H1 (cell line): Measurements from ENCODE around the gene PIK3C2G.

Source experiments
- CBX8 ChIP-seq: fragments of 300-800, 300-1000 bp; sonication (generic); IDR thresholded peaks from 2 replicates; pipeline ENCODE4 v1.7.1; 2016; ENCODE audit warnings: low read depth, low read length, borderline replicate concordance
- EGR1 ChIP-seq: IDR thresholded peaks from 2 replicates; pipeline ENCODE4 v1.6.1; 2011; ENCODE audit warnings: low read depth, low read length, borderline replicate concordance
- EP300 ChIP-seq, 2 experiments: IDR thresholded peaks; 1 replicate in 1 of 2; 2 replicates in 1 of 2; pipeline ENCODE4 v1.6.1; 2011 to 2012; ENCODE audit warnings: low read depth in 2 of 2, low read length in 2 of 2, mild to moderate bottlenecking in 2 of 2, borderline replicate concordance in 1 of 2, inconsistent platforms in 1 of 2, moderate library complexity in 1 of 2
- HDAC6 ChIP-seq: IDR thresholded peaks from one replicate; pipeline ENCODE4 v1.7.1; 2012; ENCODE audit warnings: low read depth, mild to moderate bottlenecking, inconsistent platforms, low read length, moderate library complexity
- POLR2AphosphoS5 ChIP-seq: IDR thresholded peaks from 2 replicates; pipeline ENCODE4 v1.6.1; 2011; ENCODE audit warnings: low read depth, low read length
- RAD21 ChIP-seq, 2 experiments: IDR thresholded peaks in 1 of 2; conservative IDR thresholded peaks in 1 of 2; 2 replicates each; pipeline ENCODE4 v1.6.1; 2011; ENCODE audit warnings: low read depth in 2 of 2, low read length in 2 of 2, improper control_type of control experiment in 1 of 2, inconsistent platforms in 1 of 2, mild to moderate bottlenecking in 1 of 2, moderate library complexity in 1 of 2
- SAP30 ChIP-seq: fragments of 300-600 bp; sonication (generic); IDR thresholded peaks from 2 replicates; pipeline ENCODE4 v1.7.1; 2012; ENCODE audit warnings: low read length, moderate library complexity, mild to moderate bottlenecking, inconsistent platforms; ENCODE audit not compliant: insufficient read depth, insufficient replicate concordance
- TCF12 ChIP-seq: IDR thresholded peaks from 2 replicates; pipeline ENCODE4 v1.6.1; 2011; ENCODE audit warnings: low read depth, mild to moderate bottlenecking, low read length
- TEAD4 ChIP-seq: IDR thresholded peaks from 2 replicates; pipeline ENCODE4 v1.6.1; 2012; ENCODE audit warnings: low read depth, low read length, inconsistent platforms, mixed read lengths
- TF ChIP-seq, protein P1 (sequence below), 3 experiments: IDR thresholded peaks; 1 replicate in 2 of 3; 2 replicates in 1 of 3; pipeline versions ENCODE4 v1.5.1 to v1.6.1; 2011; ENCODE audit warnings: low read length in 3 of 3, mild to moderate bottlenecking in 3 of 3, inconsistent platforms in 2 of 3, low read depth in 1 of 3, moderate library complexity in 1 of 3; ENCODE audit not compliant: insufficient read depth in 1 of 3; ENCODE audit errors: control extremely low read depth in 1 of 3
- TF ChIP-seq, protein P2 (sequence below): IDR thresholded peaks from 2 replicates; pipeline ENCODE4 v1.6.1; 2012; ENCODE audit warnings: inconsistent platforms
- TF ChIP-seq, protein P3 (sequence below): fragments of 300-600 bp; sonication (generic); IDR thresholded peaks from 2 replicates; pipeline ENCODE4 v1.7.1; 2012; ENCODE audit warnings: low read length, moderate library complexity, mild to moderate bottlenecking, inconsistent platforms; ENCODE audit not compliant: insufficient replicate concordance

DNA sequence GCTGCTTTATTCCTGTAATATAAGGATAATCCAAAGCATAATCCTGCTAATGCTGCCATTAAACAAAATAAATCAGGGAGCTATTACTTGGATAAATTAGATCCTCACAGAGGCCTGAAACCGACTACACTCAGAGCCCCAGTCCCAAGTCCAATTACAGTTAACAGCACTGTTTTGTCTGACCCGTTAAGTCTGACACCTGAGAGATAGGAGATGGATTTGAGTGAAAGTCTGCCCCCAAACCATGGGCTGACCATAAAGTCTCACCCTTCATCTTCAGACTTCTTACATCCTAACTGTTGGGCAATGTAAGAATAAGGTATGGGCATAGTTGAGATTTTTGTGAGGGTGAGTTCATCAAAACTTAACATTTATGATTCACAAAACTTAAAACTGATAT lies 294.8 kb downstream of the PIK3C2G start:
- TF ChIP-seq, protein P1, sequence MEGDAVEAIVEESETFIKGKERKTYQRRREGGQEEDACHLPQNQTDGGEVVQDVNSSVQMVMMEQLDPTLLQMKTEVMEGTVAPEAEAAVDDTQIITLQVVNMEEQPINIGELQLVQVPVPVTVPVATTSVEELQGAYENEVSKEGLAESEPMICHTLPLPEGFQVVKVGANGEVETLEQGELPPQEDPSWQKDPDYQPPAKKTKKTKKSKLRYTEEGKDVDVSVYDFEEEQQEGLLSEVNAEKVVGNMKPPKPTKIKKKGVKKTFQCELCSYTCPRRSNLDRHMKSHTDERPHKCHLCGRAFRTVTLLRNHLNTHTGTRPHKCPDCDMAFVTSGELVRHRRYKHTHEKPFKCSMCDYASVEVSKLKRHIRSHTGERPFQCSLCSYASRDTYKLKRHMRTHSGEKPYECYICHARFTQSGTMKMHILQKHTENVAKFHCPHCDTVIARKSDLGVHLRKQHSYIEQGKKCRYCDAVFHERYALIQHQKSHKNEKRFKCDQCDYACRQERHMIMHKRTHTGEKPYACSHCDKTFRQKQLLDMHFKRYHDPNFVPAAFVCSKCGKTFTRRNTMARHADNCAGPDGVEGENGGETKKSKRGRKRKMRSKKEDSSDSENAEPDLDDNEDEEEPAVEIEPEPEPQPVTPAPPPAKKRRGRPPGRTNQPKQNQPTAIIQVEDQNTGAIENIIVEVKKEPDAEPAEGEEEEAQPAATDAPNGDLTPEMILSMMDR (IDR thresholded peaks at IDR 0.05; ENCODE audit: control extremely low read depth in 1 of 3, insufficient read depth in 1 of 3, low read depth in 1 of 3, low read length in 3 of 3) = no peak
- TF ChIP-seq TEAD4 = no peak
- no peak for TF ChIP-seq POLR2AphosphoS5
- TF ChIP-seq EP300 (IDR thresholded peaks at IDR 0.05; ENCODE audit: borderline replicate concordance in 1 of 2, low read depth in 2 of 2, low read length in 2 of 2) = no peak
- no peak for TF ChIP-seq TCF12
- no peak for TF ChIP-seq SAP30
- TF ChIP-seq, protein P2, sequence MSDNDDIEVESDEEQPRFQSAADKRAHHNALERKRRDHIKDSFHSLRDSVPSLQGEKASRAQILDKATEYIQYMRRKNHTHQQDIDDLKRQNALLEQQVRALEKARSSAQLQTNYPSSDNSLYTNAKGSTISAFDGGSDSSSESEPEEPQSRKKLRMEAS = no peak
- TF ChIP-seq EGR1 = no peak
- no peak for TF ChIP-seq CBX8
- TF ChIP-seq RAD21 (IDR thresholded peaks at IDR 0.05 in 1 of 2, conservative IDR thresholded peaks at IDR 0.05 in 1 of 2; ENCODE audit: low read depth in 2 of 2, low read length in 2 of 2) = no peak
- TF ChIP-seq, protein P3, sequence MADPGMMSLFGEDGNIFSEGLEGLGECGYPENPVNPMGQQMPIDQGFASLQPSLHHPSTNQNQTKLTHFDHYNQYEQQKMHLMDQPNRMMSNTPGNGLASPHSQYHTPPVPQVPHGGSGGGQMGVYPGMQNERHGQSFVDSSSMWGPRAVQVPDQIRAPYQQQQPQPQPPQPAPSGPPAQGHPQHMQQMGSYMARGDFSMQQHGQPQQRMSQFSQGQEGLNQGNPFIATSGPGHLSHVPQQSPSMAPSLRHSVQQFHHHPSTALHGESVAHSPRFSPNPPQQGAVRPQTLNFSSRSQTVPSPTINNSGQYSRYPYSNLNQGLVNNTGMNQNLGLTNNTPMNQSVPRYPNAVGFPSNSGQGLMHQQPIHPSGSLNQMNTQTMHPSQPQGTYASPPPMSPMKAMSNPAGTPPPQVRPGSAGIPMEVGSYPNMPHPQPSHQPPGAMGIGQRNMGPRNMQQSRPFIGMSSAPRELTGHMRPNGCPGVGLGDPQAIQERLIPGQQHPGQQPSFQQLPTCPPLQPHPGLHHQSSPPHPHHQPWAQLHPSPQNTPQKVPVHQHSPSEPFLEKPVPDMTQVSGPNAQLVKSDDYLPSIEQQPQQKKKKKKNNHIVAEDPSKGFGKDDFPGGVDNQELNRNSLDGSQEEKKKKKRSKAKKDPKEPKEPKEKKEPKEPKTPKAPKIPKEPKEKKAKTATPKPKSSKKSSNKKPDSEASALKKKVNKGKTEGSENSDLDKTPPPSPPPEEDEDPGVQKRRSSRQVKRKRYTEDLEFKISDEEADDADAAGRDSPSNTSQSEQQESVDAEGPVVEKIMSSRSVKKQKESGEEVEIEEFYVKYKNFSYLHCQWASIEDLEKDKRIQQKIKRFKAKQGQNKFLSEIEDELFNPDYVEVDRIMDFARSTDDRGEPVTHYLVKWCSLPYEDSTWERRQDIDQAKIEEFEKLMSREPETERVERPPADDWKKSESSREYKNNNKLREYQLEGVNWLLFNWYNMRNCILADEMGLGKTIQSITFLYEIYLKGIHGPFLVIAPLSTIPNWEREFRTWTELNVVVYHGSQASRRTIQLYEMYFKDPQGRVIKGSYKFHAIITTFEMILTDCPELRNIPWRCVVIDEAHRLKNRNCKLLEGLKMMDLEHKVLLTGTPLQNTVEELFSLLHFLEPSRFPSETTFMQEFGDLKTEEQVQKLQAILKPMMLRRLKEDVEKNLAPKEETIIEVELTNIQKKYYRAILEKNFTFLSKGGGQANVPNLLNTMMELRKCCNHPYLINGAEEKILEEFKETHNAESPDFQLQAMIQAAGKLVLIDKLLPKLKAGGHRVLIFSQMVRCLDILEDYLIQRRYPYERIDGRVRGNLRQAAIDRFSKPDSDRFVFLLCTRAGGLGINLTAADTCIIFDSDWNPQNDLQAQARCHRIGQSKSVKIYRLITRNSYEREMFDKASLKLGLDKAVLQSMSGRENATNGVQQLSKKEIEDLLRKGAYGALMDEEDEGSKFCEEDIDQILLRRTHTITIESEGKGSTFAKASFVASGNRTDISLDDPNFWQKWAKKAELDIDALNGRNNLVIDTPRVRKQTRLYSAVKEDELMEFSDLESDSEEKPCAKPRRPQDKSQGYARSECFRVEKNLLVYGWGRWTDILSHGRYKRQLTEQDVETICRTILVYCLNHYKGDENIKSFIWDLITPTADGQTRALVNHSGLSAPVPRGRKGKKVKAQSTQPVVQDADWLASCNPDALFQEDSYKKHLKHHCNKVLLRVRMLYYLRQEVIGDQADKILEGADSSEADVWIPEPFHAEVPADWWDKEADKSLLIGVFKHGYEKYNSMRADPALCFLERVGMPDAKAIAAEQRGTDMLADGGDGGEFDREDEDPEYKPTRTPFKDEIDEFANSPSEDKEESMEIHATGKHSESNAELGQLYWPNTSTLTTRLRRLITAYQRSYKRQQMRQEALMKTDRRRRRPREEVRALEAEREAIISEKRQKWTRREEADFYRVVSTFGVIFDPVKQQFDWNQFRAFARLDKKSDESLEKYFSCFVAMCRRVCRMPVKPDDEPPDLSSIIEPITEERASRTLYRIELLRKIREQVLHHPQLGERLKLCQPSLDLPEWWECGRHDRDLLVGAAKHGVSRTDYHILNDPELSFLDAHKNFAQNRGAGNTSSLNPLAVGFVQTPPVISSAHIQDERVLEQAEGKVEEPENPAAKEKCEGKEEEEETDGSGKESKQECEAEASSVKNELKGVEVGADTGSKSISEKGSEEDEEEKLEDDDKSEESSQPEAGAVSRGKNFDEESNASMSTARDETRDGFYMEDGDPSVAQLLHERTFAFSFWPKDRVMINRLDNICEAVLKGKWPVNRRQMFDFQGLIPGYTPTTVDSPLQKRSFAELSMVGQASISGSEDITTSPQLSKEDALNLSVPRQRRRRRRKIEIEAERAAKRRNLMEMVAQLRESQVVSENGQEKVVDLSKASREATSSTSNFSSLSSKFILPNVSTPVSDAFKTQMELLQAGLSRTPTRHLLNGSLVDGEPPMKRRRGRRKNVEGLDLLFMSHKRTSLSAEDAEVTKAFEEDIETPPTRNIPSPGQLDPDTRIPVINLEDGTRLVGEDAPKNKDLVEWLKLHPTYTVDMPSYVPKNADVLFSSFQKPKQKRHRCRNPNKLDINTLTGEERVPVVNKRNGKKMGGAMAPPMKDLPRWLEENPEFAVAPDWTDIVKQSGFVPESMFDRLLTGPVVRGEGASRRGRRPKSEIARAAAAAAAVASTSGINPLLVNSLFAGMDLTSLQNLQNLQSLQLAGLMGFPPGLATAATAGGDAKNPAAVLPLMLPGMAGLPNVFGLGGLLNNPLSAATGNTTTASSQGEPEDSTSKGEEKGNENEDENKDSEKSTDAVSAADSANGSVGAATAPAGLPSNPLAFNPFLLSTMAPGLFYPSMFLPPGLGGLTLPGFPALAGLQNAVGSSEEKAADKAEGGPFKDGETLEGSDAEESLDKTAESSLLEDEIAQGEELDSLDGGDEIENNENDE = no peak
- TF ChIP-seq HDAC6 = no peak
